Right renal pelvis (tissue), 4 donors: ENCODE data around the gene IRX4. TPM values are rescaled to one million over a fixed set of nuclear protein-coding genes. Genes with fewer than 3 reads are reported as not detected.
A peak's percentile ranks its signal among the peaks of the same experiment; 100 is the strongest.

Experiments
- DNase-seq, 4 donors: peaks; one replicate each; pipeline ENCODE4 v3.0.0-alpha.2; 2013; ENCODE audit warnings: low read depth in 4 of 4, low spot score in 3 of 4, missing footprints in 1 of 4
- polyA plus RNA-seq, 4 donors: library from polyadenylated mRNA; unstranded; fragments of 120-200 nt; gene quantifications; one replicate each; pipeline ENCODE4 v1.2.1, GENCODE V29; 2013; ENCODE audit not compliant: insufficient read length in 4 of 4

The IRX4 gene
- polyA plus RNA-seq, 4 donors, result 0.42 to 0.75 (median 0.59) TPM

DNA sequence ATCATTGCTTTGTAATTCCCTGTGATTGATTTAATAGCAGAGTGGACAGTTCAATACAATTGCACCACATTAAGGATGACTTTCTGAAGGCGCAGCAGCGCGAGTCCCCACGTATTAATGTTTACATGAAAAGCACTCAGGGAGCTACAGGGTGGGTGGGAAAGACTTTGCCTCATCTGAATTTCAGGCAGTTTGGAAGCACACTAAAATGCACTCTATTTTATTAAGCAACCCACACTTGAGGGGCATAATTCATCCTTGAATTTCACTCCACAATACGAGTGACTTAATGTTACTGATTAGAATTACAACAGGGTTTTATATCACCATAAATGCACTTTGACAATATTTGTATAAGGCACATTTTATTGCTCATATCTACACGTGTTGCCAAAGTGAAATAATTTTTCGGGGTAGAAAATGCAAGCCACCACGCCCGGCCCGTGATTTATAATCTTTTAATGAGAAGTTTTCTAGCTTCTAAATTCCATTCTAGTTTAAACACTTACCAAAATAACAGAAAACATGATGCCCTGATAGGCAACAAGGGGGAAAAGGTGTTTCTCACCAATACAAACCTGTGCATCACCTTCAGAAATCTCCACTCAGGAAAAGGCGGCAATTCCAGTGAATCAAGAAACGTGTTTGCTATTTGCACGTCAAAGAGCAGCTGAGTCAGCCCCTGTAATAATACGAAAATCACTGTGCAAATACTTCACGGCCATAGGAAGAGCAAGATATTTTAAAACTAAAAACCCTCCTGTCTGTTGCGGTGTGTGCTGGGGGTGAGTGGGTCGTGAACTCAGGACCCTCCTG is 40.5 kb downstream of the IRX4 start:
- no peak for DNase-seq

DNA sequence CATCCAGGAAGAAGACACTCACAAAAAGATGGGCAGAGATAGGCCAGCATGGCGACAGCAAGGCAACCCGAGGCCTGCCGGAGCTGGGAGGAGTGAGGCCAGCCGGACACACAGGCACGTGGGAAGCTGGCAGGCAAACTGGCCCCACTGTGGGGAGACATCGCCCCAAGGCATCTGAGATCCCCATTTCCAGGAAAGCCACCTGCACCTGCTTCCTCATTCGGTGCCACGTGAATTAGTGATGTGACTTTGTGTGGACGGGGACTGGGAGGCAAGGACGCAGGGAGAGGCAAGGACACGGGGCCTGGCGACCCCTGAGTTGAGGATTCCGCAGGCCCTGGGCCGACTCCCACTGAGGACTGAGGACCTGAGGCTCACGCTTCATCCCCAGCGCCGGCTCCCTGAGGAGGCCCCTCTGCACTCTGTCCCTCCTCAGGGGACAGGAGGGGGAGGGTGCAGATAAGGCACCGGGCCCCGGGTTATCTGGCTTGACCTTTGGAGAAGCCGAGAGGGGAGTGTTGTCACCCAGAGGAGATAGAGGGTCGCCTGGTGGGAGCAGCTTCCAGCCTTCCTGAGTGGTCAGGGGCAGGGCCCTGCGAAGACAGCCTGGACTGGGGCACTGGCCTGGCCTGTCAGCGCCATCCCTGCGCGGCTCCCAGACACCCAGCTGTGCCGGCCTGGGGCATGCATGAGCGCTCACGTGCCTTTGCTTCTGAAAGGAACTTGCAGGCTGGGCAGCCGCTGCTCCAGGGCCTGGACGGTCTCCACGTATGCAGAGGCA is 41.8 kb downstream of the IRX4 start:
- peak in 1 of 4 donors; percentile 12 for DNase-seq

DNA sequence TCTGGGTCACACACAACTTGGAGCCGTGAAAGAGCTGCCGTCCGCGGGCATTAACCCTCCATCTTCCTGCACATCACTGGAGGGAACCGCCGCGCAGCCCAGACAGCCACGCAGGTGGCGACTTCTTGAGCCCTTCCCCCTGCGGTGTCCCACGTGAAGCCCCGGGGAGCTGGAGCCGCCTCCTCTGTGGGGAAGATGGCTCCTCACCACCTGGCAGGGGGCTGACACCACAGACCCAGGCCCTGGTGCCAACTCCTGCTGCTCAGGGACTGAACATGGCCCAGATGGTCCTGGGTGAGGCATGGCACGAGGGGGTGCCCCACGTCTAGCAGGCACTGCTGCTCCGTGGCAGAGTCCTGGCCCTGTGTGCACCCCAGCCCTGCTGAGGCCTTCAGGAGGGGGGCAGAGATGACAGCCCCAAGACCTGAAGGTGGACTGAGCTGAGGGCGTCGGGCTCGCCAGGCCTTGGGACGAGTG is 42.6 kb downstream of the IRX4 start:
- DNase-seq, result no peak

GRCh38 chr5:1838013-1838412 is 44.7 kb downstream of the IRX4 start:
- DNase-seq, result no peak

DNA sequence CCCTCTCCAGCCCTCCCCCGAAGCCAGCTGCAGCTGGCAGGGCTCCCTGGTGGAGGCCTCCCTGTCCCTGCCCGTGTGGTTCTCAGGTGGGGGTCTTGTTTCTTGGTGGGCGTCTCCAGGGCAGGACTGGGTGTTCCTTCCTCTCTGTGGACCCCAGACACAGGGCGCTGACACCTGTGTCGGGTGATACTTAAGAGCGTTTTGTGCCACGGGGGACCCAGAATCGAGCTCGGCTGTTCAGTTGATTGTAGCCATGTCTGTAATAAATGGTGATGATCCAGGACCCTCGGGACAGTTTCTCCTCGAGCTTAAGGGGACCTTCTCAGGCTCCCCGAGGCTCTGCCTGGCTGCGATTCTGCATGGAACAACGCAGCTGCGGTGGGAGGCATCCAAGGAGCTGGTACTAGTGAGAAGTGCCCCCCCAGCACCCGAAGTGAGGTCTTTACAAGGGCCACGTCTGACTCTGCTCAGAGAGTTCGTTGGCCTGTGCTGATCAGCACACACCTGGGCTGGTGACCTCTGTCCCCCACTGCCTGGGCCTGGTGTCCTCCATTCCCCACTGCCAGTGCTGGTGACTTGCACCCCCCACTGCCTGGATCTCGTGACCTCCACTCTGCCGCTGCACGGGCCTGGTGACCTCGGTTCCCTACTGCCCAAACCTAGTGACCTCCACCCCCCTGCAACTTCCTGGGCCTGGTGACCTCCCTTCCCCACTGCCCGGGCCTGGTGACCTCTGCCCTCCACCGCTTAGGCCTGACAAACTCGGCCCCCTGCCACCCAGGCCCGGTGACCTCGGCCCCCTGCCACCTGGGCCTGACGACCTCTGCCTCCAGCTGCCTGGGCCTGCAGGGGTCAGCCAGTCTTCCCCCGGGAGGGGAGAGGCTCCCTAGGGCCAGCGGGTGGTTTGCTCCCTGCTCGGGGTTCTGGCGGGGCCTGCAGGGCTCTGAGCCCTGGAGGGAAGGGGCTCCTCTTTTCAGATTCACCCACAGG is 45.5 kb downstream of the IRX4 start:
- no peak for DNase-seq

- DNase-seq, result no peak
These were observed 46.4 kb downstream of the IRX4 start for GRCh38 chr5:1836176-1836890.

DNA sequence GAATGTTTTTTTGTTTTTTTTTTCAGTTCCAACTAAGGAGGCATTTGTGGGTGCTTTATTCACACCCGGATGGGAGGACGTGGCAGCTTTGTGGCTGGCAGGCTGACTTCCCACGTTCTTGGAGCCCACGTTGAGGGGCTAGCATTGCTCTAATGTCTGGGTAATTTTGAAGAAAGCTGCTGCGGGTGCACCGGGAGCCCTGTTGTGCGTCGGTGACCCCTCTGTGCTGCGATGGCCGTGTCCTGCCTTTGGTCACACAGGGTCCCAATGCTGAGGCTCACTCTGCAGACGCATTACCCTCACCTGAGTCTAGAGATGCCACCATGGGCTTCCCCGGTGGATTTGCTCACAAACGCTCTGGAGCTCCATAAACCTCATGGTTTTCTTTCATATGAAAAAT is 47.3 kb downstream of the IRX4 start:
- DNase-seq, result no peak

DNA sequence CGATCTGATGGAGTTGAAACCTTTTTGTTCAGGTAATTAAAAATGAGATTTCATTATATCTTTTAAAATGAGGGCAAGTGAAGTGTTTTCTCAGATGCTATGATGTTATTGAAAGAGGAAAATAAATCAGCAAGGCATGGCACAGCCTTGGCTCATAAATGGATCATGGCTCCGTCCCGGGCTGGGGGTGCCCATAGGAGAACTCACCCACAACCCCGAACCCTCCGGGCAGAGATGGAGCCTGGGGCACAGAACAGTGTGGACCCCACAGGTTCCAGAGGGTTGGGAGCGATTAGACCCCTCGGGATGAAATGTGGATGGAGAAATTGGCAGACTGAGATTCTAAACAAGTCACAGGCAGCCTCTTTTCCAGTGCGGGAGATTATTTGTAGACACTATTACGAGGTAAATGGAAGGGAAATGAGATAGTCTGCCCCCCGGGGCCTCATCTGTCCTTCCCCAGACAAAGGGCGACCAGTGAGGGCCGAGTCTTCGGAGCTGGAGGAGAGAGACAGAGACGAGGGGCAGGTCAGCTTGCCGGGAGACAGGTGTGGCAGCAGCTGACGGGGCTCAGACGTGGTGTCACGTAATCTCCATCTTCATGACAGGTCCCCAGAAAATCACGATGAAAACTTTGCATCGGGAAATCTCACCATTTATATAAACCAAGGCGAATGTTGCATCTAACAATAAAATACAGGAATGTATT is 47.9 kb downstream of the IRX4 start:
- no peak for DNase-seq

DNA sequence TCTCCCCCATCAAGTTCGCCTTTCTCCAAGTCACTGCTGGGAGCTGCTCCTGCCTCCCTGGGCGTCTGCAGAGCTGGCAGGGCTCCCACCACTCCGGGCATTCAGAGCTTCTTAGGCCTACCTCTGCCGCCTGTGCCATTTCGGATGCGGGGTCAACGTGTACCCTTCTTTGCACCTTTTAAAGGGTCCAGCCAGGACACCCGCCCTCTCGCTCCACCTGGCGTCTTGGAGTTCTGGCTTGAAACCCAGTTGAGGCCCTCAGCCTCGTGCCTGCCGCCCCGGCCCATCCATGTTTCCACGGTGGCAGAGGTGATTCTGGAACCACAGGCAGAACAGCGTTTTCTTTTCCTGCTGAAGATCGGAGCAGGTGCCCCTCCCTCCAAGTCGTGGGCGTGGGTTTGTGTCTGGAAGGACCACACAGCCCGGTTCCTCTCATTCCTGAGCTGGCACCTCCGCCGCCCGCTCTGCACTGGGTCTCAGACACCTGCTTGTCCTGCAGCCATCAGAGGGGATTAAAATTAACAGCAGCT is 48.6 kb downstream of the IRX4 start:
- DNase-seq, result no peak

GRCh38 chr5:1833264-1834021 is 49.3 kb downstream of the IRX4 start:
- DNase-seq, result no peak

DNA sequence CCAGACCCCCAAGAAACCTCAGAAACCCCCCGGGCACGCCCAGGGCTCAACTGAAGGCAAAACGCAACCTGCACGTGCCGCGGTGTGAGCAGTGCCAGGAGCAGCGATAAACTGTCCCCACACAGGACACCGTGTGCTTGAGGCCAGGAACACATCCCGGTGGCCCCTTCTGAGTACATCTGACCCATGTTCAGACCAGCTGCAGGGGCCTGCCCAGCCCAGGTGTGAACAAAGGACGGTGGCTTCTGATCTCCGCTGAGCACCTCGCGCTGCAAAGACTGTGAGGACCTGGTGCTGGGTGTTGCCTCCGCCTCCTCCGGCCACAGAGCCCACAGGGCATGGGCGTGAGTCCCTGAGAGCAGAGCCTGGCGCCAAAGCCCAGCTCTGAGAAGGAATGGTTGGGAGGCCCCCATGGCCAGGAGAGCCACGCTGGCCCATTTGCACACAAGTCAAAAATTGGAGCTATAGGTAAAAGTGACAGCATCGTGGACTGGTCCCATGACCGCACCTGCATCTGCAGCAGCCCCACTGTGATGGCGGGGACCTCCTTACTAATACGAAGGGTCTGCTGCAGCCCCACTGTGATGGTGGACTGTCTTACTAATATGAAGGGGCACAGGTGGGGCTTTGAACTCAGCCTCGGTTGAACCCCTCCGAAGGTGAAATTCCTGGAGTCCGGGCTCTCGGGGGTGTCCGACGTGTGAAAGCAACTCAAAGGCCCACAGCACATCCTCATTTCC is 50.0 kb downstream of the IRX4 start:
- no peak for DNase-seq

DNA sequence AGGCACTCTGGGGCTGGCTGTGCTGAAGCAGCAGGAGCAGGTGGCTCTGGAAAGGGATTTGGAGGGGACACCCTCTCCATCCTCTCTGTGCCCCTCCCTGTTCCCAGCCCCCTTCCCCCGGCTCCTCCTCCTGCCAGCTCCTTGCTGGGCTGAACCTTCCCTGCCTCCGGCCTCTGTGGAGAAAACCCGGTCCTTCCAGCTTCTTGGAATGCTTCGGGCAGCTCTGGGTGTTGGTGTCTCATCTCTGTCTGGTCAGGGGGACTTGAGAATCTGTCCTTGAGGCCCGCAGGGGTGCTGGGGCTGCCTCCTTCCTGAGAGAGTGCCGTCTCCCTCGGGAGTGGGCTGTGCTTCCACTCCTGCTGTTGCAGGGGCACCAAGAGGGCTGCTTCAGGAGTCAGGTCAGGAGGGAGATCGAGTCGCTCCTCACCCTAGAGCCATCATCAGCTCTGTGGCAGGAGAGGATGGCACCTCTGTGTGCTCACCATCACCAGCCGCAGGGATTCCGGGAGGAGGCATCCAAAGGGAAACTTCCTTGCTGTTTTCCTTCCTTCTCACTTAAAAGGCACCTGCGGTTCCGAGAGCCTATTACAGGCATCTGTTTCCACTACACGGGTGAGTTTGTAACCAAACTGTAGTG is 50.9 kb downstream of the IRX4 start:
- DNase-seq, result no peak

DNA sequence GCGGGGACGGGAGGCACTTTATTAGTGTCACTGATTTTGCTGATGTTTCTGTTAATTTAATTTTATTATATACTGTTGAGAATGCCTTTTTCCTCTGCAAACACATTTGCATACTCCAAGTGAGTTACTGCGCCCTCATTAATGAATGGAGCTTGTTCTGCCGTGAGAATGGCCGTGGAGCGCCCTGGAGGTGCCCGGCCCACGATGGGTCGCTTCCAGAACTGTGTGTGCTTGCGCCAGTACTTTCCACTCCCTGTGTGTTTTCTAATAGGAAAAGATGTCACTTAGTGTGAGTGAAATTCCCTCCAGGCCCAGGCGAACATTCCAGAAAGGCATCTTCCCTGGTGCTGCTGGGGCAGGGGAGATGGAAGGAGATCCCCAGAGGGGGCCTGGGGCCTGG is 51.5 kb downstream of the IRX4 start:
- DNase-seq, result no peak

DNA sequence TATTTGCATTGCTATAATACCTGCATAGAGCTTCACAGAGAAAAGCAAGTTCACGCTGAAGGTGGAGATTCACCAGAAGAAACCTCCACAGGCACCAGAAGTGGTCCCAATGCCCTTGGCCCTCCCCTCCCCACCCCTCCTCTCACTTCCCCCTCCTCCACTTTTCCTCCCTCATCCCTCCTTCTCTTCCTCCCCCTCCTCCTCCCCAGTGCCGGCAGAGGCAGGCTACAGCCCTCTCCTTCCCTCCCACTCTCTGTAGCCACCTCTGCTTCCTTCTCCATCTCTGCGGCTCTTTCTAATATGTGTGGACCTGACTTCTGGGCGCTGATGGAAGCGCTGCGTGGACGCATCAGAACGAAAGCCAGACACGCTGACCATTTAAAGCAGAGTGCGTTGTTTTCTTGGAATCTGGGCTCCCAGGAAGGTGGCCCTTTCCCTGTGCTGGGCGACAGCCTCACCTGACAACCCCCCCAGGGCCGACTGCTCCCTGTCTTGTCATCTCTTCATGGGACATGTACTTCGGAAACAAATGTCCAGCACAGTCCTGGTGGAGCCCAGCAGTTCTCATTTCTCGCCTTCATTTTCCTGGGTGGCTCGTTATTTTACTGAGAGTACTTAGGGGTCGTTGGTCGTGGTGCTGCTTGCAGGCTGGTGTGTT is 52.0 kb downstream of the IRX4 start:
- DNase-seq, result no peak

DNA sequence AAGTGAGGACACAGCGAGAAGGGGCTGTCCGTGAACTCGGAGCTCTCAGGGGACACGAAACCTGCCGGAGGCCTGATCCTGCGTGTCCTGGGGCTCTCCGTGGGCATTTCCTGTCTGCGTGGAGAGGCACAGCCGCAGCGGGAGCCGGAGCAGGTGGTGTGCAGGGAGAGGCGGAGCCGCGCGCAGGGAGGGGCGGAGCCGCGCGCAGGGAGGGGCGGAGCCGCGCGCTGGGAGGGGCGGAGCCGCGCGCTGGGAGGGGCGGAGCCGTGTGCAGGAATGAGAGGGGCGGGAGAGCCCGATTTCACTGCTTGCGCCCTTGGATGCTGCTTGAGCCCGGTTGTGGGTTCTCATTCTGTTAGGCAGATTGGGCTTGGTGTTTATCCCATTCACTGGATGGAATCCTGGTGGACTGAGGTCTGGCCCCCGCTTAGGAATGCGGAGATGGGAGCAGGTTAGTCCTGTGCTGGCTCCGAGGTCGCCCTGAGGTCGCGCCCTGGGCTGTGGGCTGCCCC is 54.8 kb downstream of the IRX4 start:
- no peak for DNase-seq
